GM21576 (cell line): ENCODE results near the gene NCOA3.
"Not testable (repeated sequence)": the region's sequence is repeated elsewhere in the genome, so short reads cannot be mapped to it uniquely, and the experiment has no call there.

Experiments
- ATAC-seq: cut with Tn5 transposase; IDR thresholded peaks from one replicate; pipeline ENCODE4 v1.9.1; 2021; ENCODE audit warnings: mild to moderate bottlenecking, moderate library complexity; ENCODE audit not compliant: unreplicated experiment

Gene NCOA3

DNA sequence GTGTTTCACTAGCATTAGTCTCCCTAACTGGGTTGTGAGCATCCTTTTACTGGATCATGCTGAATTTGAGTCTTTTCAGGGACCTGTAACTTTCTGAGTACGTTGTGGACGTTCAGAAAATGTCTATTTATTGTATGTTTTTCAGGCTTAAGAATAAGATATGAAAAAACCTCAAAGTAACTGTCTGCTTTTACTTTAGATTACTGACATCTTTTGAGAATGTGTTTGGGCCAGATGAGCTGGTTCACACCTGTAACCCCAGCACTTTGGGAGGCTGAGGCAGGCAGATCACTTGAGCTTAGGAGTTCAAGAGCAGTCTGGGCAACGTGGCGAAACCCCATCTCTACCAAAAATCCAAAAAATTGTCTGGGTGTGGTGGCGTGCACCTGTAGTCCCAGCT is 32.7 kb downstream of the NCOA3 start:
- ATAC-seq: no peak

DNA sequence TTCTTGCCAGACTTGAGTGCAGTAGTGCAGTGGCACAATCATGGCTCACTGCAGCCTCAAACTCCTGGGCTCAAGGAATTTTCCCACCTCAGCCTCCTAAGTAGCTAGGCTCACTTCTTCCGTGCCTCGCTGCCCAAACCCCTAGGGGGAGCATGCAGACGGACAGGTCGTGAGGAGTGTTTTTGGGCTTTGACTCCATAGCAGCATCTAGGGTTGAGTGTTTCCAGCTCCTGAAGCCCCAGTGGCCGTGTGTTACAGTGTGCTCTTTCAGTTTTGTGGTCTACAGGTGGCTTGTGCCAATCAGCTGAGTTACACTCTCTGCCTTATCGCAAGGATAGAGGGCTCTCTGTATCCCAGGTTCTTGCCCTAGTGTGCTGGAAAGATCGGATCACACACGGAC is 33.4 kb downstream of the NCOA3 start:
- no peak for ATAC-seq

DNA sequence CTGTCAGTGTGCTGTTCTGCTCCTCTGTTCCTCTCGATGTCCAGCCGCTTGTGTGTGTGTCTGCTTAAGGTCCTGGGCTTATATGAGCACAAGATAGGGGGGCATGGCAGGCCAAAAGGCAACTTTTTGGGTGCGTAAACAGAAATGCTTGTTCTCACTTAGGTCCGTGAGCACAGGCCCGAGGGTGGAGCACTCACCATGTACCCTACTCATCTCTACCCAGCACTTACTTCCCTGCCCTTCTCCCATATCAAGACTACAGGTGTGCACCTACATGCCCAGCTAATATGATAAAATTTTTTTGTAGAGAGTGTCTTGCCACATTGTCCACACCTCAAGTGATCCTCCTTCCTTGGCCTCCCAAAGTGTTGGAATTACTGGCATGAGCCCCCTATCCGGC is 34.3 kb downstream of the NCOA3 start:
- no peak for ATAC-seq

DNA sequence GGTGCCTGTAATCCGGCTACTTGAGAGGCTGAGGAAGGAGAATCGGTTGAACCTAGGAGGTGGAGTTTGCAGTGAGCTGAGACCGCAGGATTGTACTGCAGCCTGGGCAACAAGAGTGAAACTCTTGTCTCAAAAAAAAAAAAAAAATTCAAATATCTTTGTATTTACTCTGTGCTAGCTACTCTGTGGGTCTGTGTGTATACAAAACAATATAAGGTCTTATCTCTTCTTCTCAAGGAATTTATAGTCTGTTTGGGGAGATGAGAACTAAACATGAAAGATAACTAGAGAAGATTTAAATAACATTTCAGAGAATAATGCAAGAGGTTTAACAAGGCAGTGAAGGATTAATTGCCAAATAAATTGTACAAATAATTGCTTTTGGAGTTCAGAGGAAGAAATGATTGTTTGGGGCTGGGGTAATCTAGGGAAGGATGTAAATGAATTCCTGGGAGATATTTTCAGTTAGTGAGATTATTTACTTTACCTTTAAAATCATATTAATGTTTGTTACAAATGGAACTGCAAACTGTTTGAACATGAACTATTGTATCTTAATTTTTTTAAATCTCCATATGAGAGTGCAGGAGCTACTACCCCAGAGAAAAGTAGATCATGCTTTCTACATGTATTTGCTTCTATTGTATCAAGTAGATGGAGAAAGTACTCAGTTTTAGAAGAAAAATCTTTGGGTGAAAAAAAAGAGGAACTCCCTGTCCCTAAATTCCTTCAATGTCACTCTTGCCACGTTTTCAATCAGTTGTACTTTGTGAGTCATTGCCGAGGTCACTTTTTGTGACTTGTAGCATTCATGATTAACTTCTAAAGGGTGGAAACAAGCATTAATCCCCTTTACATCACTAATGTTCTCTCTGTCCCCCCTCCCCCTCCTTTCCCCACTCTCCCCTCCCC is 39.0 kb downstream of the NCOA3 start:
- no peak for ATAC-seq

DNA sequence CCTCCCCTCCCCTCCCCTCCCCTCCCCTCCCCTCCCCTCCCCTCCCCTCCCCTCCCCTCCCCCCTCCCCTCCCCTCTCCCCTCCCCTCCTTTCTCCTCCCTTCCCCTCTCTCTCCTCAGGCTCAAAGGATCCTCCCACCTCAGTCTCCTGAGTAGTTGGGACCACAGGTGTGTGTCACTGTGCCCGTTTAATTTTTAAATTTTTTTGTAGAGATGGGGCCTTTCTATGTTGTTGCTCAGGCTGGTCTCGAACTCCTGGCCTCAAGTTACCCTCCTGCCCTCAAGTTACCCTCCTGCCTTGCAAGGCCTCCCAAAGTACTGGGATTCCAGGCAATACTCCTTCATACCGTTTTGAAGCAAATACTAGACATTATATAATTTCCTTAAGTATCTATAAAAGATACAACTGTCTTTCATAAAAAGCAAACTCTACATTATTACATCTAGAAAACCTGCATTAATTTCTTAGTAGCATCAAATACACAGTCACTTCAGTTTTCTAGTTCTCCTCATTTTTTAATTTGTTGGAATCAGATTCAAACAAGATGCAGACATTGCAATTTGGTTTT is 39.8 kb downstream of the NCOA3 start:
- ATAC-seq: no peak

DNA sequence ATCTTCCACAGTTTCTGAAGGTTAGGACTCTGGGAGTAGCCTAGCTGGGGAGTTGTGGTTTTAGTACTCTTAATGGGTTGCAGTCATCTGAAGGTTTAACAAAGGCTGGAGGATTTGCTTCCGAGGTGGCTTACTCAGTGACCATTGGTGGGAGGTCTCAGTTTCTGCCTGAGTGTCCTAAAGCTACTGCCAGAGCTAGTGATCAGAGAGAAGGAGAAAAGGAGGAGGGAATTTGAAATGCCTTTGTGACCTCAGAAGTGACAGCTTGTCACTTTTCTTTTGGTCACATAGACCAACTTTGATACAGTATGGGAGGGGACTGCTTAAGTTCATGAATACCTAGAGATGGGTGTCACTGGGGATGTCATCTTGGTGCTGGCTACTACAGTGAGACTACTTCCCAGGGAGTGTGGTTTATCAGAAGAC is 41.3 kb downstream of the NCOA3 start:
- no peak for ATAC-seq

DNA sequence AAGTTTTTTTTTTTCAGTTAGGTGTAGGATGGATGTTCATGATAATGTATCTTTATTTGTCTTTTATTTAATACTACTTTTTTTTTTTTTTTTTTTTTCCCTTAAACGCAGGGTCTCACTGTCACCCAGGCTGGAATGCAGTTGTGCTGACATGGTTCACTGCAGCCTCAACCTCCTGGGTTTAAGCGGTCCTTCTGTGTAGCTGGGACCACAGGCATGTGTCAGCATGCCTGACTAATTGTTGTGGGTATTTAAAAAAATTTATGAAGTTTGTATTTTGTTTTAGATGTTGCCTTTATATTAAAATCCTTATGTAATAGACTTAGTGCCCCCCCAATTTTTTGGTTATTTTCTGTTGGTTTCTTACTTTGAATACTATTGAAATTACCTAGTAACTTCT is 42.6 kb downstream of the NCOA3 start:
- no peak for ATAC-seq

DNA sequence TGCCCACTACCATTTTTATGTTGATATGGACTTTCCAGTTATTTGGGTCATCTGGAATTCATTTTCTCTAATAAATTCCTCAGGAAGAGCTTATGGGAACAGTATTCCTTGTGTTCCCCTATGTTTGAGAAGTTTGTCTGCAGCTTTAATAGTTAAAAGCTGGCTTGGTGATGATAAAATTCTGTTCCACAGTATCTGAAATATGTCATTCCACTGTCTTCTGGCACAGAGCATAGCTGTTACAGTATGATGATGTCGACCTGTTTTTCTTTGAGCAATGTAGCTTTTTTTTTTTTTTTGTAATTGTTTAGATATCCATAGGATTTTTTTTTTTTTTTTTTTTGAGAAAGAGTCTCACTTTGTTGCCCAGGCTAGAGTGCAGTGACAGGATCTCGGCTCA is 43.2 kb downstream of the NCOA3 start:
- no peak for ATAC-seq

DNA sequence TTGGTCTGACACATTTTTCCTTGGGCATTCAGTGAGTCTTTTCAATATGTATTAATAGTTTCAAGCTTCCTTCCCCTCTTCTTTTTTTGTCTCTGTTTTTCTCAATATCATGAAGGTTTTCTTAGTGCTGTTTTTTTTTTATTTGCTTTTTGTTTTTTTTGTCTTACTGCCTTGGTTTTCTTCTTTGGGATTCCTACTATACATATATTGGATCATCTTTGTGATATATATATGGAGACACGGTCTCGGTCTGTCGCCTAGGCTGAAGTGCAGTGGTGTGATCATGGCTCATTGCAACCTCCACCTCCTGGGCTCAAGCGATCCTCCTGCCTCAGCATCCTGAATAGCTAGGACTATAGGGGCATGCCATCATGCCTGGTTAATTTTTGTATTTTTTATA is 43.8 kb downstream of the NCOA3 start:
- ATAC-seq: no peak

DNA sequence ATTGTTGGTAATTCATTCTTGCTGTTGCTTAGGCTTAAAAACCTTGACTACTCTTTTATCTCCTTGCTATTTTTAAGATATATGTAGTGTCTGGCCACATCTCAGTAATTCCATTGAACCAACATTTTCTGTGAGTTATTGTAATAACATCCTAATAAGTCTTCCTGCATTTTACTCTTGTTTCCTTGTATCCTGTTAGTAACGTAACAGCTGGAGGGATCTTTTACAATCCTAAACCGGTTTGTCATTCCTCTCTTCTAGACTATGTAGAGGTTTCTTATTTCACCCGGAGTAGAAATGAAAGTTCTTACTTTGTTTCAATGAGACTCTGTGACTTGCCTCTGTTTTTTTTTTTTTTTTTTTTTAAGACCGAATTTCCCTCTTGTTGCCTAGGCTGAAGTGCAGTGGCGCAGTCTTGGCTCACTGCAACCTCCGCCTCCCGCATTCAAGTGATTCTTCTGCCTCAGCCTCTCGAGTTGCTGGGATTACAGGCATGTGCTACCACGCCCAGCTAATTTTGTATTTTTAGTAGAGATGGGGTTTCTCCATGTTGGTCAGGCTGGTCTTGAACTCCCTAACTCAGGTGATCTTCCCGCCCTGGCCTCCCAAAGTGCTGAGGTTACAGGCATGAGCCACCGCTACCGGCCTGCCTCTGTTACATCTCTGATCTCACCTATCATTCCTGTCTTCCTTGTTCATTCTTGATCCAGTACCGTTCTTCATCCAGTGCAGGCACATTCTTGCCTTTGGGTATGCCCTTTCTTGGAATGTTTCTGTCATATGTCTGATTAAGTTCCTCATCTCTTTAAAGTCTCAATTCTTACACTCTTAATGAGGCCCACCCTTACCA is 44.7 kb downstream of the NCOA3 start:
- ATAC-seq: no peak

DNA sequence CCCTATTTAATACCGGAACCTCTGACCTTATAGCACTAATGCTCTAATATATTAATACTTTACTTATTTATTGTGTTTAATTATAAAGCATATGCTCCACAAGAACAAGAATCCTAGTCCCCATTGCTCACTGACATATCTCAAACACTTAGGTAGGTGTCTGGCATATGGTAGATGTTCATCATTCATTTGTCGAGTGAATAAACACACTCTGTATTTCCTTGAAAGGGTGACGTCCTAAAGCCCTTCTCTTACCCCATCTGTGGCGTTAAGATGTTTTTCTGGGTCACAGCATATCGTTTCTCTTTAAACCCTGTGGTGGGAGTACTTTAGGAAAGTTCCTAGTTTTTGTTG is 45.3 kb downstream of the NCOA3 start:
- no peak for ATAC-seq

DNA sequence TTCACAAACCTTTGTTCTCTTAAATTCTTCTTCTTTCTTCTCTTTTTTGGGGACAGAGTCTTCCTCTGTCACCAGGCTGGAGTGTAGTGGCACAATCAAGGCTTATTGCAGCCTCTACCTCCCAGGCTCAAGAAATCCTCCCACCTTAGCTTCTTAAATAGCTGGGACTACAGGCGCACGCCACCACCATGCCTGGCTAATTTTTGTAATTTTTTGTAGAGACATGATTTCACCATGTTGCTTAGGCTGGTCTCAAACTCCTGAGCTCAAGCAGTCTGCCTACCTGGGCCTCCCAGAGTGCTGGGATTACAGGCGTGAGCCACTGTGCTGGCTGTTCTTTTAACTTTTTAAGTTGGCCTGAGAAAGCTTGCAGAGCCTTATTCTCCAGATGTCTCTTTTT is 48.0 kb downstream of the NCOA3 start:
- no peak for ATAC-seq

DNA sequence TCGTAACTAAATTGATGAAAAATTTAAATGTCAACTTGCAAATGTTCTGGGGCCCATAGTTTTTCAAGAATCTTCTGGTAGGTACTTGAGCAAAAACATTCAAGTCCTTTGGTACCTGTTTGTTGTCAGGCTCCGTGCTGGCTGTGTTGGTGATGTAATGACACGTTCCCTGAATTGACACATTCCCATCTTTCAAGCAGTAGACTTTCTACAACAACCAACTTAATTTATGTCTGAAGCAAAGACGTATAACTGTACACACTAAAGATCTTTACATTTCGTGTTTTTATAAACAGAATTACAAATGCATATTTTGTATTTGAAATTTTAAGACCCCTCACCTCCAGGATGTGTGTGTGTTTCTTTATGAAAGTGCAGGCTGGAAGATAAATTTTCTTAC is 49.5 kb downstream of the NCOA3 start:
- no peak for ATAC-seq

DNA sequence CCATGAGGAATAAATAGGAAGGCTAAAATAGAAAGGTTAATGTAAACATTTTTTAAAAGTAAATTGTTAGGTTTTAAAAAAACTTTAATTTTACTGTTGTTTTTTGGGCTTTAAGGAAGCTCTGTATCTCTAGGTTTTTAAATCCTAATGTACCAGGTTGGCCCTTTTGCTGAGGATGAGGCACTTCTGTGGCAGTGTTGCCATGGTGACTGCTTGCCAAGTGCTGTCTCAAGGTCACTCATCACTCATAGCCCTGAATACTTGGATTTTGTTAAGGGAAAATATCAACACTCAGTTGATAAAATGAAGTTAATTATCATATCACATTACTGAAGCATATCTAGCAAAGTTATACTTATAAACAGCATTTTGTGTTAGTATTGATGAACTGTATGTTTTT is 50.2 kb downstream of the NCOA3 start:
- ATAC-seq: no peak

DNA sequence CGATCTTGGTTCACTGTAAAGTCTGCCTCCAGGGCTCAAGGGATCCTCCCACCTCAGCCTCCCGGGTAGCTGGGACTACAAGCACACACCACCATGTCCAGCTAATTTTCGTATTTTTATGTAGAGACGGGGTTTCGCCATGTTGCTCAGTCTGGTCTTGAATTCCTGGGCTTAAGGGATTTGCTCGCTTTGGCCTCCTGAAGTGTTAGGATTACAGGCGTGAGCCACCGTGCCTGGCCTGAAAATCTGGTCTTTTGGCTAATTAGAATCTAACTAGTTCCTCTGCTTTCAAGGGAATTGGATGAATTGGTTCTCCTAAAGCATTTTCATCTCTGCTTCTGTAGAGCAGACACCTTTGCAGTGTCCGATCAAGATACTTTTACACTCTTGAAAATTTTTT is 51.3 kb downstream of the NCOA3 start:
- no peak for ATAC-seq

DNA sequence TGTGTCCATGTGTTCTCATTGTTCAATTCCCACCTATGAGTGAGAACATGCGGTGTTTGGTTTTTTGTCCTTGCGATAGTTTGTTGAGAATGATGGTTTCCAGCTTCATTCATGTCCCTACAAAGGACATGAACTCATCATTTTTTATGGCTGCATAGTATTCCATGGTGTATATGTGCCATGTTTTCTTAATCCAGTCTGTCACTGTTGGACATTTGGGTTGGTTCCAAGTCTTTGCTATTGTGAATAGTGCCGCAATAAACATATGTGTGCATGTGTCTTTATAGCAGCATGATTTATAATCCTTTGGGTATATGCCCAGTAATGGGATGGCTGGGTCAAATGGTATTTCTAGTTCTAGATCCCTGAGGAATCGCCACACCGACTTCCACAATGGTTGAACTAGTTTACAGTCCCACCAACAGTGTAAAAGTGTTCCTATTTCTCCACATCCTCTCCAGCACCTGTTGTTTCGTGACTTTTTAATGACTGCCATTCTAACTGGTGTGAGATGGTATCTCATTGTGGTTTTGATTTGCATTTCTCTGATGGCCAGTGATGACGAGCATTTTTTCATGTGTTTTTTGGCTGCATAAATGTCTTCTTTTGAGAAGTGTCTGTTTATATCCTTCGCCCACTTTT is 52.0 kb downstream of the NCOA3 start:
- ATAC-seq: not testable (repeated sequence)

DNA sequence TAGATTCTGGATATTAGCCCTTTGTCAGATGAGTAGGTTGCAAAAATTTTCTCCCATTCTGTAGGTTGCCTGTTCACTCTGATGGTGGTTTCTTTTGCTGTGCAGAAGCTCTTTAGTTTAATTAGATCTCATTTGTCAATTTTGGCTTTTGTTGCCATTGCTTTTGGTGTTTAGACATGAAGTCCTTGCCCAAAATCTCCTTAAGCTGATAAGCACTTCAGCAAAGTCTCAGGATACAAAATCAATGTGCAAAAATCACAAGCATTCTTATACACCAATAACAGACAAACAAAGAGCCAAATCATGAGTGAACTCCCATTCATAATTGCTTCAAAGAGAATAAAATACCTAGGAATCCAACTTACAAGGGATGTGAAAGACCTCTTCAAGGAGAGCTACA is 52.6 kb downstream of the NCOA3 start:
- not testable (repeated sequence) for ATAC-seq

DNA sequence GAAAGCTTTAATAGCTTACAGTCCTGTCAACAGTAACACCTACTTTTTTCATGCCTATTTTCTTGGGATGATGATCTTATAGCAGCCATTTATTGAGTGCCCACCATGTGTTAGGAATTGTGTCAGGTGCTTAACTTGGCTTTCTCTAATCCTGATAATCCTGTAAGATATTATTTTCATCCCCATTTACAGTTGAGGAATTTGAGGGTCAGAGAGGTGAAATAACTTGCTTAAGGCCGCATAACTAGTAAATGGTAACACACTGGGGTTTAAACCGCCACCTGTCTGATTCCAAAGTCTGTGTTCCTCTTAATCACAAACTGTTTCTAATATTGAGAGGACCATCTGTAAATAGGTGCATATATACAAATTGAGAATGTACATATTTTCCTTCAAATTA is 55.5 kb downstream of the NCOA3 start:
- no peak for ATAC-seq

DNA sequence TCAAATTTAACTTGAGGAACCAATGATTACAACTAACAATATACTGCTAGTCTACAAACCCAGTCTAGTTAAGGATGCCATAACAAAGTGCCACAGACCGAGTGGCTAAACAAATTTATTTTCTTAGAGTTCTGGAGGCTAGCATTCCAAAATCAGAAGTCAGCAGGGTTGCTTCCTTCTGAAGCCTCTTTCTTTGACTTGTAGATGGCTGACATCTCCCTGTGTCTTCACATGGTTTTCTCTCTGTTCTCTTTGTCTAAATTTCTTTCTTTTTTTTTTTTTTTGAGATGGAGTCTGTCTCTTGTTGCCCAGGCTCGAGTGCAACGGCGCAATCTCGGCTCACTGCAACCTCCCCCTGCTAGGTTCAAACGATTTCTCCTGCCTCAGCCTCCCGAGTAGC is 56.1 kb downstream of the NCOA3 start:
- ATAC-seq: no peak

DNA sequence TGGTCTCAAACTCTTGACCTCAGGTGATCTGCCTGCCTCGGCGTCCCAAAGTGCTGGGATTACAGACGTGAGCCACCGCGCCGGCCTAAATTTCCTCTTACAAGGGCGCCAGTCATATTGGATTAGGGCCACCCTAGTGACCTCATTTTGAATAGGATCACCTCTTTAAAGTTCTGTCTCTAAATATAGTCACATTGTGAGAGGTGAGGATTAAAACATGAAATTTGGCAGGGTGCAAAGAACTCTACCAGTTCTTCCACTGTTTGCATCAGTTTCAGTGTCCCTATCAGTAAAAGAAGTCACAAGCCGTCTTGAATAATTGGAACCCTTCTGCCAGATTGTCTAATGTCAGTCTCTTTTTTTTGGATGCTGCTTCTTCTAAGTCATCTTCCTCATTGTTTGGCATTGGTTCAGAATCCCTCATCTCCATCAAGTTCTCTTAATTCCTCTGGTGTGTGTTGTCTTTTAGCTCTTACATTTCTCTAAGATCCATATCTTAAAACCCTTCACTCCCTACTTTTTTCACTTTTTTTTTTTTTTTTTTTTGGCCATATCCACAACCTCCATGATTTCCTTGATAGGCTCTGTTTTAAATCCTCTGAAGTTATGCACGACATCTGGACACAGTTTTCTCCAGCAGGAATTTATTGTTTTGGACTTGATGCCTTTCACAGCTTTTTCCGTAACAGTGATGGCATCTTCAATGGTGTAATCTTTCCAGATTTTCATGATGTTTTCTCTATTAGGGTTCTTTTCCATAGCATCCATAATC is 56.8 kb downstream of the NCOA3 start:
- ATAC-seq: no peak

DNA sequence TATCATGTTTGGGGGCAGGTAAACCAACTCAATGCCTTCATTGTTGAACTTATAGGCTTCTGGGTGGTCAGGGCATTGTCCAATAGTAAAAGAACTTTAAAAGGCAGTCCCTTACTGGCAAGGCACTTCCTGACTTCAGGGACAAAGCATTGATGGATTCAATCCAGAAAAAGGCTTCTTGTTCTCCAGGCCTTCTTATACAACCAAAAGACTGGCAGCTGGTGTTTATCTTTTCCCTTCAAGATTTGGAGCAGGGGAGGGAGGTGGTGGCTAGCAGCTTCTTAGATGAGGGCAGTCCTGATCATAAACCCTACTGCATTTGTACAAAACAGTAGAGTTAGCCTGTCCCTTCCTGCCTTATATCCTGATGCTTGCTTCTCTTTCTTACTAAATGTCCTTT is 57.5 kb downstream of the NCOA3 start:
- ATAC-seq: no peak
